Chondrocyte (in vitro differentiated cells): Measurements from ENCODE around the gene THSD4. TPM values are rescaled to one million over a fixed set of nuclear protein-coding genes. Genes with fewer than 3 reads are reported as not detected.
A peak's percentile ranks its signal among the peaks of the same experiment; 100 is the strongest.

Experiments
- DNase-seq: peaks from one replicate; pipeline ENCODE4 v3.0.0; 2021; ENCODE audit warnings: mixed read lengths, low spot score
- H3K27ac Mint-ChIP-seq: one replicate; pipeline ENCODE4 v1.8.0; 2021; ENCODE audit warnings: mild to moderate bottlenecking, moderate library complexity, mixed read lengths; ENCODE audit not compliant: unreplicated experiment
- H3K27me3 Mint-ChIP-seq: 2 replicates; pipeline ENCODE4 v1.8.0; 2021; ENCODE audit warnings: low read depth, mixed read lengths
- H3K36me3 Mint-ChIP-seq: 2 replicates; pipeline ENCODE4 v1.8.0; 2021; ENCODE audit warnings: low read depth, mixed read lengths
- H3K4me1 Mint-ChIP-seq: 2 replicates; pipeline ENCODE4 v1.8.0; 2021; ENCODE audit warnings: low read depth, mild to moderate bottlenecking, mixed read lengths
- H3K4me3 Mint-ChIP-seq: one replicate; pipeline ENCODE4 v1.8.0; 2021; ENCODE audit warnings: mild to moderate bottlenecking, moderate library complexity, mixed read lengths; ENCODE audit not compliant: unreplicated experiment
- H3K9me3 Mint-ChIP-seq: 2 replicates; pipeline ENCODE4 v1.8.0; 2021; ENCODE audit warnings: low read depth, mixed read lengths
- CTCF ChIP-seq: fragments of 200-600 bp; sonication (generic); IDR thresholded peaks from 2 replicates; pipeline ENCODE4 v1.5.0; 2021; ENCODE audit warnings: antibody characterized with exemption, mild to moderate bottlenecking, moderate library complexity
- total RNA-seq: library from RNA; stranded (reverse); gene quantifications from 3 replicates; pipeline ENCODE4 v1.2.1, GENCODE V29; 2021

The THSD4 gene
- total RNA-seq, 1 donor from 2014 or later, result 3.4 TPM

GRCh38 chr15:71411538-71412482 is 296.5 kb downstream of the THSD4 start:
- Mint-ChIP-seq H3K36me3 (no peaks in the 10 kb centered on the region), H3K9me3 (no peaks in the 10 kb centered on the region), H3K27ac (no peak overlapping the region), H3K27me3 (no peaks in the 10 kb centered on the region), H3K4me3 (no peak overlapping the region), H3K4me1 (peaks cover 7% of the 10 kb centered on the region)
- DNase-seq, result no peak
- peak; percentile 34 for TF ChIP-seq CTCF

- no peaks in the 10 kb centered on the region for H3K27me3 Mint-ChIP-seq
- no peak overlapping the region for H3K27ac Mint-ChIP-seq
- H3K4me1 Mint-ChIP-seq, result peaks cover 7% of the 10 kb centered on the region
Measured at GRCh38 chr15:71413419-71413818, 298.1 kb downstream of the THSD4 start.

GRCh38 chr15:71414853-71415252 is 299.6 kb downstream of the THSD4 start:
- H3K27me3 Mint-ChIP-seq, result peaks cover 3% of the 10 kb centered on the region
- DNase-seq, result no peak
- H3K4me3 Mint-ChIP-seq, result no peak overlapping the region
- peaks cover 7% of the 10 kb centered on the region for H3K4me1 Mint-ChIP-seq
- H3K36me3 Mint-ChIP-seq, result peaks cover 2% of the 10 kb centered on the region
- TF ChIP-seq CTCF, result no peak
- no peak overlapping the region for H3K27ac Mint-ChIP-seq
- H3K9me3 Mint-ChIP-seq, result peaks cover 10% of the 10 kb centered on the region

More at GRCh38 chr15:71413419-71413818, 298.1 kb downstream of the THSD4 start:
- Mint-ChIP-seq H3K9me3 (peaks cover 10% of the 10 kb centered on the region), H3K4me3 (no peak overlapping the region), H3K36me3 (peaks cover 2% of the 10 kb centered on the region)
- TF ChIP-seq CTCF, result no peak
- no peak for DNase-seq

- H3K36me3 Mint-ChIP-seq, result no peaks in the 10 kb centered on the region
- no peak for DNase-seq
- H3K4me3 Mint-ChIP-seq, result no peak overlapping the region
- H3K27ac Mint-ChIP-seq, result no peak overlapping the region
- peaks cover 5% of the 10 kb centered on the region for H3K27me3 Mint-ChIP-seq
- TF ChIP-seq CTCF, result no peak
- H3K9me3 Mint-ChIP-seq, result peaks cover 7% of the 10 kb centered on the region
- peaks cover 5% of the 10 kb centered on the region for H3K4me1 Mint-ChIP-seq
Measured at GRCh38 chr15:71422530-71423259, 307.4 kb downstream of the THSD4 start.

- Mint-ChIP-seq H3K9me3 (peaks cover 5% of the 10 kb centered on the region), H3K36me3 (no peaks in the 10 kb centered on the region), H3K4me1 (peaks cover 10% of the 10 kb centered on the region), H3K27ac (no peak overlapping the region), H3K4me3 (no peak overlapping the region), H3K27me3 (peaks cover 2% of the 10 kb centered on the region)
- TF ChIP-seq CTCF, result no peak
- no peak for DNase-seq
Measured at GRCh38 chr15:71424765-71425164, 309.5 kb downstream of the THSD4 start.
